Fibroblast of upper back skin (primary cell): Measurements from ENCODE around the gene PCCA.
A peak's percentile ranks its signal among the peaks of the same experiment; 100 is the strongest.
"Not testable (repeated sequence)": the region's sequence is repeated elsewhere in the genome, so short reads cannot be mapped to it uniquely, and the experiment has no call there.

Source experiments
- DNase-seq: peaks from one replicate; pipeline ENCODE4 v3.0.0-alpha.2; 2013

The PCCA gene

DNA sequence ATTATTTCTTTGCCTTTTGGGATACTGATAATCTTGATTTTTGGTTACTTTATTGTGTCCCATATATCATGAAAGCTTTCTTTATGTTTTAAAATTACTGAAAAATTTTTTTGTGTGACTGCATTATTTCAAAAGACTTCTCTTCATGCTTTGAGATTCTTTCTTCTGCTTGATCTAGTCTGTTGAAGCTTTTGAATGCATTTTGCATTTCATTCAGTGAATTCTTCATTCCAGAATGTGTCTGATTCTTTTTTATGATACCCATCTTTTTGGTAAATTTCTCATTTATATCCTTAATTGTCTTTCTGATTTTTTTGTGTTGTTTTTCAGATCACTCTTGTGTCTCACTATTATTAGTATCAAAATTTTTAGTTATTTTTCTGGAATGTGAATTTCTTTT, 289.6 kb downstream of the PCCA start:
- DNase-seq, result no peak

DNA sequence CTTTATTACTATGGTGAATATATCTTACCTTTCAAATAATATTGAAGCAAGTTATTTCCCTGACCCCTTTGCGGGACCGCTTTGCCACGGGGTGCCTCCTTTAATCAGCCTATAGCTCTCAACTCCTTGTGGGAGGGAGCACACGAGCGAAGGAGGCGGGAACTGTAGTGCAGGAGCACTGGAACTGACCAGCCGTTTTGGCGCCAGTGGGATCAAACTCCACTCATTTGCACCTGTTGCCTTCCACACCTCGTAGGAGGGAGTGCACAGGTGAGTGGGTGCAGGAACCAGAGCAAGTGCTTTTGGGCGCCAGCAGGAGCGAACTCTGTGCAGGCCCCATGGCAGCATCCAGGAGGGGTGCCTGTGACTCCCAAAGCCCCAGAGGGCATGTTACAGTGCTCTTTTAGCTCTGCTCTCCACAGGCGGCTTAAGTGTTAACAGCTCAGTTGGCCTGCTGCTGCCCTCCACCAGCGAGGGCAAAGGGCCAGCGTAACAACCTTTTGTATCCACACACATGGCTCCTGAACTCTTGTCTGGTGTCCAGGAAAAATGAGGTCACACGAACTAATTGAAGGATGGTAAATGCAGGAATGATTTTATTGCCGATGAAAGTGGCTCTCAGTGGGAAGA, 292.8 kb downstream of the PCCA start:
- no peak for DNase-seq

DNA sequence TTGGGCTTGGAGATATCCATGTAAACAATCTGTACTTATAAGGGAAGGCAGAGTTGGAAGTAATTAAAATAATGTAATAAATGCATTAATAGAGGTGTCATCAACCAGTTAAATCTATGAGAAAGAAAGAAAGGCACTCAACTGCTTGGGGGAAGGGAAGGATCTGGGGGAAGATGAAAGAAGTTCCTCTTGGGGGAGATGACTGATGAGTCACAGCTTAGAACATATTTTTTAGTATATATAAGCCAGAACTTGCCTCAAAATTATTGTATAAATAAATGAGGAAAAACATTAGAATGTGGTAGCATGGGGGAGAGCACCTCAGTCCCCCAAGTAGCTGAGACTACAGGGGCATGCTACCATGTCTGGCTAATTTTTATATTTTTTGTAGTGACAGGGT, 293.9 kb downstream of the PCCA start:
- peak; percentile 65 for DNase-seq

DNA sequence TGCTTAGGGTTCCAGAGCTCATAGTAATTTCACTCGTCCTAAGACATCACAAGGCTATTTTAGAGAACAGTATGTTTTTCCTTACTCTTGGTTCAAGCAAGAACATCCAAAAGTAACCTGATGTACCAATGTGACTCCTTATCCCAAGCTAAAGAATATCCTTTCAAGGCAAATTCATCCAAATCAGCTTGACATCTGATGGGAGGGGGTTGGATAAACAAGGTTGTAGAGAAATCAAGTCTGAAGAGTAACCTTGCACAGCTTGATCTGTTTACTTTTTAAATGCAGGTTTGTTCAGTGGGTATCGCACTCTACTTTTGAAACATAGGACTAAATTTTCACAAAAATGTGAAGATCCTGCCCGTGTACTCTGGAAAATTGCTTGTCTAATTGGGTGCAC, 298.5 kb downstream of the PCCA start:
- DNase-seq, result no peak

DNA sequence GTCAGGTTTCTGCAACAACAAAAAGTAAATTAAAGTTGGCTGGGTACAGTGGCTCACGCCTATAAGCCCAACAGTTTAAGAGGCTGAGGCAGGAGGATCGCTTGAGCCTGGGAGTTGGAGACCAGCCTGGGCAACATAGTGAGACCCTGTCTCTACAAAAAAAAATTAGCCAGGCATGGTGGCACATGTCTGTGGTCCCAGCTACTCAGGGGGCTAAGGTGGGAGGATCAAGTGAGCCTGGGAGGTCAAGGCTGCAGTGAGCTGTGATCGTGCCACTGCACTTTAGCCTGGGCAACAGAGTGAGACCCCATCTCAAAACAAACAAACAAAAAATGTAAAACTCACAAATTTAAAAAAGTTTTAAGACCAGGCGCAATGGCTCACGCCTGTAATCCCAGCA, 299.3 kb downstream of the PCCA start:
- DNase-seq, result not testable (repeated sequence)

DNA sequence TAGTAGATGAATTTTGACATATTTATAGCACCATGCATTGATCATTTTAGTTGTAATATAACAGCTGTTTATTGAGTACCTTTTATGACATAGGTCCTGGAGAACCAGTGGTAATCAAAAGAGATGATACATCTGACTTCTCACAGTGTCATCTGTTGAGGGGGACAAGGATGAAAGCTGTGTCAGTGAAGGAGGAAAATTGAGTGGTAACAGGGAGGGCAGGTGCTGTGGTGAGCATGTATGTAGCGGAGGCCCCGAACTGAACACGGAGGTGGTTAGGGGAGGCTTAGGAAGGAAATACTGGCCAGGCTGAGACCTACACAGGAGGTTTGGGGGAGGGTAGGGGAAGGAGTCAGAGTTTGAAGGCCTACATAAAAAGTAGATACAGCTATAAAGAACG, 300.0 kb downstream of the PCCA start:
- no peak for DNase-seq

DNA sequence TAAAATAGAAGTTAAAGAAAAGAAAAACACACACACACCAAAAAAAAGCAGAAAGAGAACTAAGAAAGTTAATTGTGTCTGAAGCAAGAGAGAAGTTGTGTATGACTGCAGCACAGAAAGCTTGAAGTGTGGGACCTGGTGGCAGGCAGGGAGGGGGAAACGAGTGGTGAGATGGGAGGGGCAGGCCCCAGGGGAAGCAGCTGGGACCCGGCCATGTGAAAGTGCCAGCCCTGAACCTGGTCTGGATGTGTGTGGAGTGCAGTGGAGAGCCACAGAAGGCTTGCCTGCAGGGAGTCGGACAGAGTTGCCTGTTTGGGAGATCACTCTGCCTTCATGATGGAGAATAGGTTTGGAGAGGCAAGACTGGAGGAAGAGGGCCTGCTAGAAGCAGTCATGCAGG, 300.7 kb downstream of the PCCA start:
- no peak for DNase-seq

DNA sequence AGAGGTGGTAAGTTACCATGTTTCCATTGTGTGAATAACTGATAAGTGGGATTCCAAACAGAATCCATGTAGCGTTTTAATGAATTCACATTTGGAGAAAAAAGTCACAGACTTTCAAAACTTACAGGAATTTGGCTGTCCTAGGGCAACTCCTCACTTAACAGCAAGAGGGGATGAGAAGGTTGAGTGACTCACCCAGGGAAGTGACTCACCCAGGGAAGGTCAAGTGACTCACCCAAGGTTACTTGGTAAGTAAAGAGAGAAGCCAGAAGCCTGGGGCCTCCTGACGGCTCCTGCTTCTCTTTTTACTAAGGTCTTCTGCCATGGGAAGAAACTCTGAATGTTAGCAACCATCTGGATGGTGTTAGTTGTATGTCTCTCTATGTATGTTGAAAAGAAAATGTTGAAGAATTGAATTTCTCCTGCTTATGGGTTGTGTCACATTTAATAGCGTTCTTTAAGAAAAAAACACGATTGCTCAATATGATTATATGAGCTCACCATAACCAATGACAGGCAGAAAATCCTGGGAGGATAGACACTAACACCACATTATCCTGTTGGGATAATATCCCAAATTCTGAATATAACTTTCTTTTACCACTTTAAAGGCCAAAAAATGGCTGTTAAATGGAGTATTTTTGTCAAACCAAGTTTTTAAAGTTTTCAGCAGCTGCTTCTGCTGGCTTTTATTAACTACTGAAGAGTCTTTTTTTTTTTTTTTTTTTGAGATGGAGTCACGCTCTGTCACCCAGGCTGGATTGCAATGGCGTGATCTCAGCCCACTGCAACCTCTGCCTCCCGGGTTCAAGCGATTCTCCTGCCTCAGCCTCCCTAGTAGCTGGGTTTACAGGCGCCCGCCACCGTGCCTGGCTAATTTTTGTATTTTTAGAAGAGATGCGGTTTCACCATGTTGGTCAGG, 304.1 kb downstream of the PCCA start:
- peak; percentile 100 for DNase-seq

DNA sequence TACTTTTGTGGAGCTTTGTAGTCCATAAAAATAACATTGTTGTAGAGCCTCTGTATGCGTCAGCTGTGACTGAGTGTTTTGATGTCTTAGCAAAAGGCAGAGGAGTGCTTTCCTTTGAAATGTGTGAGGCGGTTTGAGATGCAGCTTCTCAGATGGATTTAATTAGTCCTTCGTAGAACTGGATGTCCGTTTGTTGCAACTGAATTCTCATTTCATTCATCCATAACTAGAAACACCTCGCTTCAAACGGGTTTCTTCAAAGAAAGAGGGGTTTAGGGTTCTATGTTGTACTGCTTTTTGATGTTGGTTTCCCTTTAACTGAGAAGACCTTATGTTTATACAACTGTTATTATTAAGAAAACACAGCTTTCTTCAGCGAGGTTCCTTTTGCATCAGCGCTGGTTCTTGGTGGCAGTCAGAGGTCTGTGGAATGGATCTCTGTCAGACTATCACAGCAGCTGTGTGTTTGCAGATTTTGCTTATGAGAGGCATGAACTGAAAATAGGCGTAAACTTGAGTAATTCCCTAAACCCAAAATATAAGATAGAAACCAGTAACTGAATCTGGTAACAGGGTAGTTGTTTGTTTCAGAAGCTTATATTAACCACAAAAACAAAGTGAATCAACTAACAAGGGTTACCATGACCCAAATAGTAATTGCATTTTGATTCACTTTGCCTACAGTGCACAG, 305.3 kb downstream of the PCCA start:
- peak; percentile 91 for DNase-seq

DNA sequence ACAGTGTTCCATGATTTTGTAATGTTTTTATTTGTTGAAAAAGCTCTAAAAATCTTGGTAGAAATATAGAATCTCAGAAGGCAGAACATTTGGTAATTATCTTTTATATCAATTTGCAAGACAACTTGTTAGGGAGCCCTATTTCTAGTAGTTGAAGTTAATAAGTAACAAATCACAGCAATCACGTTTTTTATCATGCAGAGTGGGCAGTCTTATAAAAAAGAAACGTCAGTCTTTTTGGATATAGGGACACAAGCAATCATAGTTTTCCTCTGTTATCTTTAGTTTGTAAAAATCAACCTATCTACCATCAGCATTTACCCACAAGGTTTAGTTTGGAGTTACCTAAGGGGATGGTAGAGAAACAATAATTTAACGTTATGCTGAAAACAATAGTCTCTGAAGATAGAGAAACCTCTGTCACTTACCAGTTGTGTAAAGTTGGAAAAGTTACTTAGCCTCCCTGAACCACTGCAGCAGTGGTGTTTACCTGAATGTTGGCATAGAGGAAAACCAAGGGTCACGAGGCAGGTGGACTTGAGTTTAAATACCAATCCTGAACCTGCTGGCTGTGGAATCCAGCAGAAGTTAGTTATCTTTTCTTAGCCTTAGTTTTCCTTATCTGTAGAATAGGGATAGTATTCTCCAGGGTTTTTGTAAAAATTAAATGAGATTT, 306.9 kb downstream of the PCCA start:
- no peak for DNase-seq

DNA sequence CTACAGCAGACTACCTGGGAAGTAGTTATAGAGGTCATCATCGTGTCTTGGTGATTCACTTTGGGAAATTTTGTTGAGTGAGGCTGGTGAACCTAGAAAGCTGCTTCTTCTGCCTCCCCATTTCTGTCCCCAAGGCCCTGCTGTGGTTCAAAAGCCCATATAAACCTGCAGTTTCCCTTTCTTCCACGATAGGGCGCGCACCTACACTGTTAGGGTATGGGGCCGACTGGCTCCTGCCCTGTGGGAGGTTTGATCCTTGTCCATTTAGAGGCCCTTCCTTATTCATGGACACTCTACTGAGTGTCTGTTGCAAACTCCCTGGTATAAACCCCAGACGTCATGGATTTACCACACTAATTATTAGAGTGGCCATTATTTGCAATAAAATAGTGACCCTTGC, 307.9 kb downstream of the PCCA start:
- DNase-seq, result no peak

DNA sequence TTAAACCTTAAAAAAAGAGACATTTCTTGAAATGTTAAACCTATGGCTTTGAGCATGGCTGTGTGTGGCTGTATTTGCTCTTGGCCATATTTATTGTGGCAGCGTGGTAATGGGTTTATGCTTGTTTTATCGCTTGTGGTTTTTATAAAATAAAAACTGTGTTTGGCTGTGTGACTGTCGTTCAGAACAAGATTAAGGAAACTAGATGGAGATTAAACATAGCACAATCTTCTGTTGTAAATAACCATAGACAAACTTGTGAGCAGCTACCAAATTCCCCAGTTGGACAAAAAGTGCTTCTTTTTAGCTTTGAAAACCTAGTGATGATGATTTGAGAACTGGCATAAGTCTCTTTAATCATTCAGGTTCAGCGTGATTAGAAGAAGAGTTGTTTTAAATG, 308.7 kb downstream of the PCCA start:
- DNase-seq, result no peak

DNA sequence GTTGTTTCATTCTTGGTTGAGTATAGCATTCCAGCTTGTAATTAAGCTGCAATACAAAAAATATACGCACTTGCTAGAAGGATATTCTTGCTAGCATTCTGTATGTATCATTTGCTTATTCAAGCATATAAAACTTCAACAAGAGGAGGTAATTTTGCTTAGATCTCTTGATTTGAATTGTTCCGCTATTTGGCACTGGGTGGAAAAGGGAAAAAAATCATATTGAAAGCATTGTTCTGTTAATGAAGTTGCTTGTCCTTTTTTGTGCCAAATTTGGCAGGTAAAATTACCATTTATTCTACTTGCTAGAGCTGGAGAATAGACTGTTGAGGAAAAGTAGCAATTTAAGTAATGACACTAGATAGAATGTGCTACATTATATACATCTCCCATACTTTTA, 309.5 kb downstream of the PCCA start:
- no peak for DNase-seq

DNA sequence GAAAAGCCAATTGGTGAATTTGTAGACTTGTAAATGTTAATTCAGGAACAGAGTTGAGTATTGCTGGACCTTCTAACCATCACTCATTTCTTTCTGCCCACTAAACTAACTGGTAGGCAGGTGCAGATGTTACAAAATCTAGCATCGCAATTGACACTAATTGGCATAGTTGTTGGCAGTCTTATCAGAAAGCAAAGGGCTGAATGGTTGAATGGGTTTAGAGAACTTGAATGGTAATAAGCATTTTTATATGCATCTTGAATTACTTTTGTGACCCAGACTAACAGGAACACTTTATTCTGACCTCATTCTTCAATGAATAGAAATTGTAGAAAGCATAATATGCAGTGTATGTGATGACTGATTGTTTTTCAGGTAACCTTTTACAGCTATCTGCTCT, 310.6 kb downstream of the PCCA start:
- DNase-seq, result no peak

DNA sequence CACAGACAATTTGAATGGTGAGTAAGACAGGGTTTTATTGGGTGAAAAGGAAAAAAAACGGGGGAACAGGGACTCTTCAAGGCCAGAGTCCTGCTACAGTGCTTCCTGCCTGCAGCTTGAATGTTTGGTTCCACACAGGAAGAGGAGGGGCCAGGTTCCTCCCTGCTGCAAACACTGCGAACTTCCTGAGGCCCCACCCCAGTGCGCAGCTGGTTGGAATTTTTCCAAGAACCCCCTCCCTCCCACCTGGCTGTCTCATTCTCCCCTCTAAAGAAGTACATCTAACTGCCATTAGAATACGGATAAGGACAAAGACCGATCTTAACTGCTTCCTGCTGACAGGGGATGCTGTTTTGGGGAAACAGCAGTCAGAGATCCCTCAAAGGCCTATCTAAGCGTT, 314.8 kb downstream of the PCCA start:
- no peak for DNase-seq

DNA sequence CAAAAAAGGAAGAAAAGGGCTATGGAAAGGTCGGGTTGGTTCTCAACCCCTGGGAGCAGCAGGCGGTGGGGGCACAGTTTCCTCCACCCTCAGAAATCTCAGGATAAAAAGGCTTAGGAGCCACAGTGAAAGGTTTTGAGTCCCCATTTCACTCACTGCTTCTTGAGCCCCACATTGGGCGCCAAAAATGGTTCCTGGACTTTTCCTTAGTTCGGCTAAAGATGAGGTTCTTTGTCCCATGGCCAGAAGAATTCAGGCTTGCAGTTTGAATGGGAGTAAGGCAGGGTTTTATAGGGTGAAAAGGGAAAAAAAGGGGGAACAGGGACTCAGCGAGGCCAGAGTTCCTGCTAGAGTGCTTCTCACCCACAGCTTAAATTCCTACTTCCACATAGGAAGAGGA, 320.2 kb downstream of the PCCA start:
- DNase-seq, result no peak

DNA sequence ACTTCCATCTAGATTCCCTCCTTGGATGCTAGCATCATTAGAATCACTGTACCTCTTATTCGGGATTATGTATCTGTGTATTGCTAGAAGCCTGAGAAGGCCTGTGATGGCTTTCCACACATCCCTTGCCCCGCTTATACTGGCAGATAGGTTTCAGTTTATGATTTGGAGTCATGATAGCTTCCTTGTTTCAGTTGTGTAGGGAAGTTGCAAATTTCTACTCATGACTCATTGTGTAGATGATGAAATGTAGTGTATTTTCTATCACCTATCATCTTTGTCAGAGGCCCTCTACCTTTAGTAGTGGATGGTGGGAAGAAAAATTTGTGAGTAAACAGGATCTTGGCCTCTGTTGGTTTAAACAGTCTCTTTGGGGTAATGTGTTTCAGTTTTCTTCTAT, 334.5 kb downstream of the PCCA start:
- peak; percentile 34 for DNase-seq

DNA sequence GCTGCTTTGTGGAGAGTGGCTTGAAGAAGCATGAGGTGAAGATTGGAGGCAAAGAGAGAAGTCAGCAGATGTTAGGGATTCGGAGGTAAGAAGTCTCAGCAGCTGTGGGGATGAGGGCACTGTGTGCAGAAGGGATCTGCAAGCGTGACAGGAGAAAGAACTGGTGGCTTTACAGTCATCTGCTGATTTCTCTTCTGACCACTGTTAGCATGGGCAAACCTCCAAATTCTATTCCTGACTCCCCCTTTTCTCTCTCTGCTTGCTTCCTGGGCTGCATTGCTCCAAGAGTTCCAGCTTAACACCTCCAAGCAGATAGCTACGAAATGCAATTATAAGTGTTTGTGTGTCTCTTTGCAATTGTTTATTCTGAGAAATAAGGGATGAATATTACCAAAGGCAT, 340.1 kb downstream of the PCCA start:
- peak; percentile 12 for DNase-seq

DNA sequence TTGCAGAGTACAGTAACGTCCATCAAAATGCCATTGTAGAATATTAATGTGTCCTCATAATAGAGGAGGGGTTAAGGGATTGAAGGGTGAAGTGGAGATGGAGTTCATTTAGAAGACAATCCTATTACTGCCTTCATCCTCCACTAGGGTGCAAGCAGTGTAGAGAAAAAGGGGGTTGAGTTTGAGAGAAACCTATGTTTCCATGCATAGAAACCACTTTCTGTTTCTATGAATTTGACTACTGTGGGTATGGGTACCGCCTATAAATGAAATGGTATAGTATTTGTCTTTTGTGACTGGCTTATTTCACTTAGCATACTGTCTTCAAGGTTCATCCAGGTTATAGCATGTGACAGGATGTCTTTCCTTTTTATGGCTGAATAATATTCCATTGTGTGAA, 343.7 kb downstream of the PCCA start:
- DNase-seq, result no peak

DNA sequence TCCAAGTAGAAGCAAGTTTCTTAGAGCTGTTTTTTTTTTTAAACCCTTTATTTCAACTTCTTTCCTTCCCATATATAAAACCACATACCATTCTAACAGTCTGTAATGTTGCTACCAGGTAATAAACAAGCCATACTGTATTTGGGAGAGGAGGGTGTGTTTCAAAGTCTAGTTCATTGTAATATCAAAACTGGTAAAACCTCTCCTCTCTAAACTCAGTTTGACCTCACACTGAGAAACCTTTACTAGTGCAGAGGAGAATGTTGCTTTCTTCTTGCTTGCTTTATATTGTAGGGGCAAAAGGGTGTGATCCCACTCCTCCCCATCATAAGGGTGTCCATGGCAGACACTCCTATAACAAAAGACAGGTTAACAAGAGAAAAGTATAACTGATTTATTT, 344.6 kb downstream of the PCCA start:
- DNase-seq, result no peak

DNA sequence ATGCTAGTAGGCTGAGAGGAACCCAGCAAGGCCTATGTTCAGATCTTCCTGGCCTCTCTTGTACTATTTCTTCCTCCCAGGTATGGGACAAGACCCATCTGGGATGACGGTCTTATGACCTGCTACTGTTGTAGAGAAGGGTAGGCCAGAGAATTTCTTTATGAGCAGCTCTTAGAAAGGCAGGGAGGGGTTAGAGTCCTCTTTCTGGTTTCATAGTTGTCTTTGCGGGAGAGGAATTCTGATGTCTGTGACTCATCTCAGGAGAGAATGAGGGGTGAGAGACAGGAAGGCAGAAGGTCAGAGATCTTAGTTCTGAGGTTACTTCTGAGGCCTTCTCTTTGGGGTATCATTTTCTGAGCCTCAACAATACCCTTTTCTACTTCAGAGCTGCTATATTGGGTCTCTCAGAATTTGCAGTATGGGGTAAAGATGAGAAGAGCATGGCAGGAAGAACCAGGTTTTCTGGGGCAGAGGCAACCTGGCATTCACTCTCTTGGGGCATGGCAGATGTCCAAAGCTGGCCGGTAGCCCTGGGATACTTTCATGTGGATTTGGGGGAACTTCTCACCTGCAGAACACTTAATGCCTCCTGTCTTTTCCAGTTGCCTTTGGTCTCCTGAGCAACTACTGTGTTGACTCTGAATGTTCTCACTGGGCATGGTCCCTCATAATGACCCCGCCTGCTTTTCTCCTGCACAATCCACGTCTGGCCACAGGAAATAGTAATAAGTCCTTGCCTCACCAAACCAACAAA, 345.3 kb downstream of the PCCA start:
- peak; percentile 73 for DNase-seq

DNA sequence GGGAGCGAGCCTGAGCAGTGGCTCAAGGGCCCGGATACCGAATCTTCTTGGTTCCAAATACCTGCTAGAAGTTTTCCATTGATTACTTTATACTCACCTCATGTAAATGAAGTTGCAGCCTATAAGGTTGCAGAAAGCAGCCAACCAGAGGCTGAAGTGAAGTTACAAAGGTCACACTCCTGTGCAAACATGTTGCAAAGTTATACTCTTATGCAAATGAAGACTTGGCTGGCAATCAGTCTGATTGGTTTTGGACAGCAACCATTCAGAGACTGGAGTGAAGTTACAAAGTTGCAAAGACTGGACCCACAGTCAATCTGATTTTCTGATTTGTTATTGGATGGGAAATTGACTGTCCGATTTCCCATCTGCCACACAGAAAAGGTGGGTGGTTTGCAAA, 347.2 kb downstream of the PCCA start:
- DNase-seq, result no peak
